GM18909 (cell line): Measurements from ENCODE around the gene LTBP2.

Source experiments
- ATAC-seq: cut with Tn5 transposase; IDR thresholded peaks from one replicate; pipeline ENCODE4 v1.9.1; 2021; ENCODE audit warnings: mild to moderate bottlenecking; ENCODE audit not compliant: unreplicated experiment, poor library complexity

LTBP2 gene

GRCh38 chr14:74594029-74594428, 18.0 kb downstream of the LTBP2 start:
- ATAC-seq, result no peak

DNA sequence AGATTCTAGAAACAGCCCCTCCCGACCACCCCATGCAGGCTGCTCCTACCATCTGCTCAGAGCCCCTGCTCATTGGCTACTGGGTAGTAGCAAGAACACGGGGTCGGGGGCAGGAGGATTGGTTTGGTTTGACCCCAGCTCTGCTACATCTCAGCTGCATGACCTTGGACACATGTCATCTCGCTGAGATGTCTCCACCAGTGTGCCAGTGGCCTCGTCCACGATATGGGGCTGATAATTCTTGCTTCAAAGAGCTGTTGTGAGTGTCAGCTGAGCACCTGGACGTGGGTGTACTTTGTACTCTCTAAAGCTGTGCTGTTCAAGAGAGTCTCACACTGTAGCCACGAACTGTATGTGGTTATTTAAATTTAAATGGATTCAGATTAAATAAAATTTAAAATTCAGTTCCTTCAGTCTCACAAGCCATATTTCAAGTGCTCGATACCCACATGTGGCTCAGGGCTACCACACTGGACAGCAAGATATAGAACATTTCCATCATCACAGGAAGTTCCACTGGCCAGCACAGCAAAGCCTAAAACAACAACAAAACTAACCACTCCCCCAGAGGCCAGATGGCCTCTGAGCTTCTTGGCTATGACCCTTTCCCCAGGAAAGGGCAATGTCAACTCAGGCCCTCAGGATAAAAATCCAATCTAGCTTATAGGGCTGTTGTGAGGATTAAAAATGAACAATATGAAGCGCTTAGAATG, 18.6 kb downstream of the LTBP2 start:
- no peak for ATAC-seq

- ATAC-seq, result no peak
Observed at GRCh38 chr14:74592476-74593201, 19.4 kb downstream of the LTBP2 start.

GRCh38 chr14:74591899-74592298, 20.1 kb downstream of the LTBP2 start:
- no peak for ATAC-seq

- ATAC-seq, result no peak
Observed at GRCh38 chr14:74591394-74591793, 20.6 kb downstream of the LTBP2 start.

GRCh38 chr14:74589291-74589879, 22.7 kb downstream of the LTBP2 start:
- ATAC-seq, result no peak

GRCh38 chr14:74587363-74587707, 24.7 kb downstream of the LTBP2 start:
- no peak for ATAC-seq

DNA sequence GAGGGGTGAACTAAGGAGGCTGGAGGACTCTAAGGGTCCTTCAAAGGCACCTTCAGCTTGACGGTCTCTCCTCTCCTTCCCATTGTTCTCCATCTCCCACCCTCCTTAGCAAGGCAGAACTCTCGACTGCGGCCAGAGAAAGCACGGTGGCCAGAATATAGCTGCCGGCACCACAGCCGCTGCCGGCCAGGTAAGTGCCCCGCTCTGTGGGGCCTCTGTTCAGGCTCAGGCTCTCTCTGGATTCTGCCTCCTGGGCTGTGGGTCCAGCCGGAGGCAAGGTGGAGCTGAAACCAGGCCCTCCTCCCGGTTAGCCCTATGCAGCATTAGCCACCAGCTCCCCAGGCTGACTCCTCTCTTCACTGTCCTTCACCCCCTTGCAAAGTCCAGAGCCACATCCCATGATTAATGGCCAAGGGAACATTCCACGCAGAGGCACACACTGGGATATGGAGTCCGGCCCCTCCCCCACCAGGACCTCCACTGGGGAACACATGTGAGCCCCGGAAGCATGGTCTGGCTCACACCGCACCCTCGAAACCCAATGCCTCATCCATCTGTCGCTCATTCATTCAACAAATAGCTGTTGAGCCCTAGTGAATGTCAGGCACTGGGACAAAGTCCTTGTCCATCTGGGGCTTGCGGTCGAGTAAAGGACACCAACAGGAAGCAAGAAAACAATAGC, 25.2 kb downstream of the LTBP2 start:
- no peak for ATAC-seq

DNA sequence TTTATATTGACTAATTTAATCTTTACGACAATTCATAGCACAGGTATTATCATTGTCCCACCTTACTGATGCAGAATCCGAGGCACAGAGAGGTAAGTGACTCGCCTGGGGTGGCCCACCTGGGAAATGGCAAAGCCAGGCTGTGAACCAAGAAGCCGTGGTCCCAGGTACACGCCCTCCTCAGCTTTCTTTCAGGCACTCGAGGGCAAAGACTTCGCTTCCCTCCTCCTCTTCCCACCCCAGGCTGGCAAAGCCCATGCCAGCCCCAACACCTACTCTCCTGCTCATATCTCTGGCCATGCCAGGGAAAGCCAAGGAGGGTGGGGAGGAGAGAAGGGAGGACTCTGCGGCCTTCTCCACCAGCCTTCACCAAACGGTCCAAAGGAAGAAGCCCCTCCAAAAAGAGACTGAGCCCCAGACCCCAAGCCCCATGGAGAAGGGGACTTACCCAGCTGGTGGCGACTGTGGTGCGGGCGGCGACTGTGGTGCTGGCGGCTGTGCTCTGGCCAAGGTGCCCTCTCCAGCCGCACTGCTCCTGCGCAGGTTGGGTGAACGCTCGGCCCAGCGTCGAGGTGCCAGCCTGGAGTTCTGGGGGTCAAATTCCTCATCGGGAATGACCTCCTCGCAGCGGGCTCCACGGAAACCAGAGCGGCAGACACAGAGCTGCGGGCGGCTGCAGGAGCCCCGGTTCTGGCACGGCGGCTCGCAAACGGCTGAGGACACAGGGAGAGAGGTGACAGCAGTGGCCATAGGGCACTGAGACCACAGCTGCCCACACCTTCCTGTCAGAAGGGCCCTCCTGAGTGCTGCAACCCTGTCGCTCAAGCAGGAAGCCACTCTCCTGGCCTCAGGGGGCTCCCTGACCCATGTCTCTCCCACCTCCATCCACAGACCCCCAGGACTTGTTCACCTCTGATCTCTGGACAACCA, 26.4 kb downstream of the LTBP2 start:
- no peak for ATAC-seq

DNA sequence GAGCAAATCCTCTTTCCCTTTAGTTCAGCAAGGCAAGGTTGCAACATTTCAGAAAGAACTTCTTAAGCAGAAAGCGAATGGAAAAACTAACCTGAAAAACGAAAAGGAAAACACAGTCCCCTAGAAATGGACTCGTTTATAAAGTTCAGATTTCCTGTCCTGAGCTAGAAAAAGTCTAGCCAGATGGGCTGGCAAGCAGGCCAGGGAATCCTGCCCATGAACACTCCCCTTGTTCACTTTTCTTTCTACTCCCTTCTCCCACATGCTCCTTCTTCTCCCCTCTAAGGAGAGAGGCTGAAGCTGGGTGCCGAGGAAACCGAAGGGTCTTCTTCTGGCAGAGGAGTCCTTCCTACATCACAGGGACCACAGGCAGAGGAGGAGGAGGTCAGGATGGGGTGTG, 27.1 kb downstream of the LTBP2 start:
- ATAC-seq, result no peak

DNA sequence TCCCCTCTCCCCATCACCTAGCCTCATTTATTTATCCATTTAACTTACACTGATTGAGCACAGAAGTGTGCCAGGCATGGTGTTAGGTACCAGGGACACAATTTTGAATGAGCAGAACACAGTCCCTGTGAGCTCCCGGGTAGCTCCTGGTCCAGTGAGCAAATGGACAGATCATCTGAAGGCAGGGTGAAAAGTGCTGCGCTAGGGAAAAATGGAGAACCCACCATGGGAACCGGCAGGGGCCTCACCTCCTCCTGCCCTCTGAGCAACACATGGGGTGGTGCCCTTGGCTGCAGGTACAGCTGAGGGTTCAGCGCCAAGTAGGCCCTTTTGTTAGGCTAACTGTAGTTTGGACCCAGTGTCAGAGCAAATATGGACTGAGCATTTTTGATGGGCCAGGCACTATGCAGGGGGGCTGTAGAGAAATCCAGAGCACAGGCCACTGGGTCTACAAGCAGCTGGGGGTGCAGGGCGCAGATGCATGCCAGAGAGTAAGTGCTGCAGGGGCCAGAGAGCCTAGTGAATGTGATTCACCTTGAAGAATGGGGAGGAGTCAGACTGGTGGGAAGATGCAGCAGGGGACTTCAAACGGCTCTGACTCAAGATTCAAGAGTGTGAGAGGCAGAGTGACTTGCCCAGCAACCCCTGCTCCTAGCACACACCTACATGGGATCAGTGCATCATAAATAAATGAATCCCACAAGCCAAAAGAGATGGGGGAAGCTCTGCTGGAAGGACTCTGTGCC, 28.2 kb downstream of the LTBP2 start:
- no peak for ATAC-seq

GRCh38 chr14:74582910-74583581, 29.0 kb downstream of the LTBP2 start:
- ATAC-seq, result no peak

GRCh38 chr14:74580275-74580672, 31.8 kb downstream of the LTBP2 start:
- no peak for ATAC-seq

DNA sequence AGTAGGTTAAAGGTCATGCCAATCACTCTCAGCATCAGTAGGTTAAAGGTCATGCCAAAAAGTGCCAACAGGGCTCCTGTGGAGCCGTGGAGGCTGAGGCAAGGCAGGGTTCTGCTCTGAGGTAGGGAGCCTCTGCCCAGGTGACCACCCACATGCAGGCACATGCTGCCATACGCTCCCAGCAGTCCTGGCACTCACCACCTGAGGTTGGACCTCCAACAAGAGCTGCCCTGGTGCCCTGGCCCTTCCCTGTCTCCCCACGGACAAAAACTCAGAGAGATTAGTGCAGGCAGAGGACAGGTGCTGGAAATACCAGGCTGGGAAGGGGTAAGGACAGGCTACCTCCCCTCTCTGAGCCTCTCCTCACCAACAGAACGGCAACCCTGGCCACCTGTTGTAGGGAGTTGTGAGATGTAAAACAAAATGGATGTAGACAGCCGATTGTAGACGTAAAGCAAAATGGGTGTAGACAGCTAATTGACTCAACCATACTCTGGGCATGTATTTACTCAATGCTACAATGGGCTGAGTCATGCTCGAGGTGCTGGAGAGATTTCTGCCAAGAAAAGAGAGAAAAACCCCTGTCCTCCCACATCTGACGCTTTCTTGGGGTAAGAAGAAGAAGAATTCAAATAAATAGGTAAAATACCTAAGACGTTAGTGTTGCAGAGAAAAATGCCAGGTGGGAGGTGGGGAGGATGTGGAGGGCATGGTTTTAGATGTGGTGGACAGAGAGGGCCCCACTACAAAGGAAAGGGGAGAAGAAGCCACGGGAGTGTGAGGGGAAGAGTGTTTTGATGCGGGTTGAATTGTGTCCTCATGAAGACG, 32.4 kb downstream of the LTBP2 start:
- no peak for ATAC-seq

DNA sequence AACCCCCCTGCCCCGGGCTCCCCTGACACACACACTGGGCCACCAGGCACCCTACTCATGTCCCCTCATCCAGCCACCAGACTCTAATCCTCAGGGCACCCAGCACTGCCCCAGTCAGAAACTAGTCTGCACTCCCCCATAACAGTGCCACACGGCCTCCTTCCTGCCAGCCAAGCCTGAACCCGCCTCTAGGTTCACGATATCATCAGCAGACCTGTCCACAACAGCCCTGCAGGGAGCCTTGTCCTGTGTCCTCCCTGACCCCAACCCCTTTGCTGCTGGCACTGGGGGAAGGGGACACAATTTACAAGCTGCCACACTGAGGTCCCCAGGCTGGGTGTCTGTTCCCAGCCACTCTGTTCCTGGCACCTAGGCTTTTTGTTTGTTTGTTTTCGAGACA, 33.6 kb downstream of the LTBP2 start:
- no peak for ATAC-seq

DNA sequence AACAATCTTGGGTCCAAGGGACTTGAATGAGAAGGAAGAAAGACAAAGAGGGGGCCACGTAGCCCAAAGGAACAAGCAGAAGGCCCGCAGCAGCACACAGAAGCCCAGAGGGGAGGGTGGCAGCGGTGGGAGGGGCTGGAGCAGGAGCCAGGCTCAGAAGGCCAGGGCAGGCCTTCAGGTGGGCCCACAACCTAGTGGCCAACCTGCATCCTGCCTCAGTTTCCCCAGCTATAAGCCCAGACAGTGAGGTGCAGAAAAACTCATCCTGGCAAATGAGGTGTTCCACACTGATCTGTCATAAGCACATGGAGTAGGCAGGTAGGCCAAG, 34.1 kb downstream of the LTBP2 start:
- ATAC-seq, result no peak

DNA sequence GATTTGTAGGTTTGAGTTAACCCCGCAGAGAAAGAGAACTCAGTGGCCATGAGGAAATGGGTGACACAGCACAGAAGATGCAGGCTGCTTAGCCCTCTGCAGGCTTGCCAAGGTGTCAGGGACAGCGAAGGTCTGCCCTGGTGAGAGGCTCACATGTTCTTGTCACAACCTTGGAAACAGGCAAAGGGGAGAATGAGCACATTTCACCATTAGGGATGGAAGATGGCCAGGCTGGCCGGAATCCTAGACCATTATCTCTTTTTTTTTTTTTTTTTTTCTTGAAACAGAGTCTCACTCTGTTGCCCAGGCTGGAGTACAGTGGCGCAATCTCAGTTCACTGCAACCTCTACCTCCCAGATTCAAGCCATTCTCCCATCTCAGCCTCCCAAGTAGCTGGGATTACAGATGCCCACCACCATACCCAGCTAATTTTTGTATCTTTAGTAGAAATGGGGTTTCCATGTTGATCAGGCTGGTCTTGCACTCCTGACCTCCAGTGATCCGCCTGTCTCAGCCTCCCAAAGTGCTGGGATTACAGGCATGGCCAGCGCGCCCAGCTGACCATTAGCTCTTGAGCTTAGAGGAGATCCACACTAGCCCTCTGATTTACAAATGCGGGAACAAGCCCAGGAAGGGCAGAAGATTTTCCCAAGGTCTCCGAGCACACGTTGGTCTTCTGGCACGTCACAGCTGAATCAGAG, 34.6 kb downstream of the LTBP2 start:
- no peak for ATAC-seq

DNA sequence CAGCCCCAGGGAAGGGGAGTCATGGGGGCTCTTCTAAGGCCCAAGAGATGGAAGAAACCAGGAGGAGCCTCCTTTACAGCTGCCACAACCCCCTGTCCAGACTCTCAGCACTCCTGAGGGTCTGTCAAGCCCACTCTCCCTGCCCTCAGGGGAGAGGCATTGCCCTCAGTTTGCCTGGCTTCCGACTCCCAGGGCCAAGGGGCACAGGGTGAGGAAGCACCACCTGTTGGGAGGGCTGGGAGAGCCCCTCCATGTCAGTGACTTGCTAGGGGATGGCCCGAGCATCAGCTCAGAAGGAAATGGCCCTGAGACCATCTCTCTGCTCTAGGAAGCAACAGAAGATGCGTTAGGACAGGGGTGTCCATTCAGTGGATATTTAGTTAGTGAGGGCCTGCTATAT, 36.1 kb downstream of the LTBP2 start:
- no peak for ATAC-seq
